Measurements from ENCODE around the gene ETV7.
A peak's percentile ranks its signal among the peaks of the same experiment; 100 is the strongest.

The ETV7 gene

GRCh38 chr6:36333171-36333895 lies 54.1 kb downstream of the ETV7 start:
- Histone ChIP-seq H3K36me3 (ENCODE audit: control insufficient read depth in 1 of 2, insufficient read depth in 2 of 2, low read depth in 1 of 2, low read length in 2 of 2) (no peaks in the 10 kb centered on the region), H3K4me1 (ENCODE audit: control insufficient read depth, insufficient read depth, low read depth, low read length) (peaks cover 7% of the 10 kb centered on the region), H3K23ac (ENCODE audit: low read length in 2 of 2) (no peak overlapping the region), H3K9ac (ENCODE audit: low read length) (no peak overlapping the region), H2BK120ac (ENCODE audit: low read depth, low read length) (no peak overlapping the region), H3K4me2 (ENCODE audit: low read length, poor library complexity, severe bottlenecking) (no peak overlapping the region), H3K14ac (ENCODE audit: low read length in 2 of 2) (no peak overlapping the region), H2AFZ (ENCODE audit: low read depth, low read length) (no peak overlapping the region), H2BK12ac (ENCODE audit: low read length in 2 of 2) (no peak overlapping the region), H4K8ac (ENCODE audit: low read length) (no peak overlapping the region), H2AK5ac (ENCODE audit: low read length, severe bottlenecking) (no peak overlapping the region), H3K27ac (ENCODE audit: low read length, poor library complexity, severe bottlenecking) (no peak overlapping the region), H3K79me1 (replicated peaks; ENCODE audit: low read length, poor library complexity, severe bottlenecking) (no peaks in the 10 kb centered on the region), H4K91ac (ENCODE audit: low read length) (no peak overlapping the region), H2BK15ac (ENCODE audit: low read depth, poor library complexity, severe bottlenecking) (no peak overlapping the region), H3K9me3 (ENCODE audit: control insufficient read depth, low read length) (no peaks in the 10 kb centered on the region), H3K18ac (ENCODE audit: low read depth in 1 of 2, low read length in 2 of 2) (no peak overlapping the region), H3K4ac (ENCODE audit: low read depth in 1 of 2, low read length in 2 of 2) (no peak overlapping the region), H3K4me3 (ENCODE audit: insufficient read depth in 1 of 2, low read depth in 1 of 2, low read length in 2 of 2) (peak overlapping the region in 1 of 2 experiments; percentile 54), H3K27me3 (ENCODE audit: control insufficient read depth in 1 of 2, insufficient read depth in 1 of 2, low read length in 2 of 2) (peaks cover 71 to 85% of the 10 kb centered on the region in 2 experiments), H2BK5ac (ENCODE audit: low read depth, low read length, poor library complexity, severe bottlenecking) (no peak overlapping the region)
- no peak for DNase-seq
- WGBS: 74% methylated on average over 7 of the region's 8 CpGs

GRCh38 chr6:36331381-36331780 lies 56.1 kb downstream of the ETV7 start:
- Histone ChIP-seq H2BK12ac (ENCODE audit: low read length in 2 of 2) (no peak overlapping the region), H3K4me2 (ENCODE audit: low read length, poor library complexity, severe bottlenecking) (no peak overlapping the region), H3K18ac (ENCODE audit: low read depth in 1 of 2, low read length in 2 of 2) (no peak overlapping the region), H3K36me3 (ENCODE audit: control insufficient read depth in 1 of 2, insufficient read depth in 2 of 2, low read depth in 1 of 2, low read length in 2 of 2) (no peaks in the 10 kb centered on the region), H3K14ac (ENCODE audit: low read length in 2 of 2) (no peak overlapping the region), H2AK5ac (ENCODE audit: low read length, severe bottlenecking) (no peak overlapping the region), H2BK15ac (ENCODE audit: low read depth, poor library complexity, severe bottlenecking) (no peak overlapping the region), H2AFZ (ENCODE audit: low read depth, low read length) (no peak overlapping the region), H3K9ac (ENCODE audit: low read length) (no peak overlapping the region), H3K79me1 (replicated peaks; ENCODE audit: low read length, poor library complexity, severe bottlenecking) (no peaks in the 10 kb centered on the region), H3K4me1 (ENCODE audit: control insufficient read depth, insufficient read depth, low read depth, low read length) (peaks cover 7% of the 10 kb centered on the region), H3K27ac (ENCODE audit: low read length, poor library complexity, severe bottlenecking) (no peak overlapping the region), H3K23ac (ENCODE audit: low read length in 2 of 2) (no peak overlapping the region), H2BK5ac (ENCODE audit: low read depth, low read length, poor library complexity, severe bottlenecking) (no peak overlapping the region), H4K8ac (ENCODE audit: low read length) (no peak overlapping the region), H2BK120ac (ENCODE audit: low read depth, low read length) (no peak overlapping the region), H3K9me3 (ENCODE audit: control insufficient read depth, low read length) (no peaks in the 10 kb centered on the region), H3K4me3 (ENCODE audit: insufficient read depth in 1 of 2, low read depth in 1 of 2, low read length in 2 of 2) (no peak overlapping the region), H3K4ac (ENCODE audit: low read depth in 1 of 2, low read length in 2 of 2) (no peak overlapping the region), H3K27me3 (ENCODE audit: control insufficient read depth in 1 of 2, insufficient read depth in 1 of 2, low read length in 2 of 2) (peaks cover 81 to 95% of the 10 kb centered on the region in 2 experiments), H4K91ac (ENCODE audit: low read length) (no peak overlapping the region)
- DNase-seq: no peak
- WGBS: 92% methylated on average over 5 of the region's 6 CpGs

DNA sequence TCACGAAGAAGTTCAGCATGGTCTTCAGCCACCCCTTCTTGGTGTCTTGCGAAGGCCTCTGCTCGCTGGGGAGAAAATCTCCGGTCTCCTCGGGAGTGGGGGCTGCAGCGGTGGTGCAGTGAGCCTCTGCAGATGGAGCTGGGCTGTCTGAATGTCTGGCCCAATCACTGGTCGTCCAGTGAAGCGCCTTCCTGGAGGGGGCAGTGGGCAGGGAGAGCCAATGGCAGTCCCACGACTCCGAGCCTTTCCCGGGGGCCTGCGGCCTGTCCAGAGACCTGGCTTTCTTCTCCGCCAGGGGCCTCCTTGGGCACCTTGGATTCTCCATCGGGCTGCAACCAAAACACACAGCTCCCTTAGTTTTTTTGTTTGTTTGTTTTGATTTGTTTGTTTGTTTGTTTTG lies 57.1 kb downstream of the ETV7 start:
- H2BK15ac ChIP-seq (ENCODE audit: low read depth, poor library complexity, severe bottlenecking): no peak overlapping the region
- H2AFZ ChIP-seq (ENCODE audit: low read depth, low read length): no peak overlapping the region
- H3K18ac ChIP-seq (ENCODE audit: low read depth in 1 of 2, low read length in 2 of 2): no peak overlapping the region
- no peaks in the 10 kb centered on the region for H3K9me3 ChIP-seq (ENCODE audit: control insufficient read depth, low read length)
- no peak overlapping the region for H4K8ac ChIP-seq (ENCODE audit: low read length)
- peaks cover 7% of the 10 kb centered on the region for H3K4me1 ChIP-seq (ENCODE audit: control insufficient read depth, insufficient read depth, low read depth, low read length)
- 89% methylated on average over 13 of the region's 14 CpGs for WGBS
- H4K91ac ChIP-seq (ENCODE audit: low read length): no peak overlapping the region
- DNase-seq: no peak
- H3K27me3 ChIP-seq (ENCODE audit: control insufficient read depth in 1 of 2, insufficient read depth in 1 of 2, low read length in 2 of 2): peaks cover 81 to 95% of the 10 kb centered on the region in 2 experiments
- H3K14ac ChIP-seq (ENCODE audit: low read length in 2 of 2): no peak overlapping the region
- H3K23ac ChIP-seq (ENCODE audit: low read length in 2 of 2): no peak overlapping the region
- H2BK12ac ChIP-seq (ENCODE audit: low read length in 2 of 2): no peak overlapping the region
- H3K27ac ChIP-seq (ENCODE audit: low read length, poor library complexity, severe bottlenecking): no peak overlapping the region
- H3K79me1 ChIP-seq (replicated peaks; ENCODE audit: low read length, poor library complexity, severe bottlenecking): no peaks in the 10 kb centered on the region
- H3K4ac ChIP-seq (ENCODE audit: low read depth in 1 of 2, low read length in 2 of 2): no peak overlapping the region
- H2BK120ac ChIP-seq (ENCODE audit: low read depth, low read length): no peak overlapping the region
- no peak overlapping the region for H2BK5ac ChIP-seq (ENCODE audit: low read depth, low read length, poor library complexity, severe bottlenecking)
- no peak overlapping the region for H3K4me3 ChIP-seq (ENCODE audit: insufficient read depth in 1 of 2, low read depth in 1 of 2, low read length in 2 of 2)
- no peaks in the 10 kb centered on the region for H3K36me3 ChIP-seq (ENCODE audit: control insufficient read depth in 1 of 2, insufficient read depth in 2 of 2, low read depth in 1 of 2, low read length in 2 of 2)
- no peak overlapping the region for H2AK5ac ChIP-seq (ENCODE audit: low read length, severe bottlenecking)
- H3K9ac ChIP-seq (ENCODE audit: low read length): no peak overlapping the region
- H3K4me2 ChIP-seq (ENCODE audit: low read length, poor library complexity, severe bottlenecking): no peak overlapping the region

GRCh38 chr6:36329798-36330291 lies 57.6 kb downstream of the ETV7 start:
- Histone ChIP-seq H3K4me3 (ENCODE audit: insufficient read depth in 1 of 2, low read depth in 1 of 2, low read length in 2 of 2) (no peak overlapping the region), H3K4me2 (ENCODE audit: low read length, poor library complexity, severe bottlenecking) (no peak overlapping the region), H2BK120ac (ENCODE audit: low read depth, low read length) (no peak overlapping the region), H3K9ac (ENCODE audit: low read length) (no peak overlapping the region), H3K14ac (ENCODE audit: low read length in 2 of 2) (no peak overlapping the region), H2AK5ac (ENCODE audit: low read length, severe bottlenecking) (no peak overlapping the region), H3K23ac (ENCODE audit: low read length in 2 of 2) (no peak overlapping the region), H2BK5ac (ENCODE audit: low read depth, low read length, poor library complexity, severe bottlenecking) (no peak overlapping the region), H2AFZ (ENCODE audit: low read depth, low read length) (no peak overlapping the region), H3K27me3 (ENCODE audit: control insufficient read depth in 1 of 2, insufficient read depth in 1 of 2, low read length in 2 of 2) (peaks cover 81 to 94% of the 10 kb centered on the region in 2 experiments), H3K36me3 (ENCODE audit: control insufficient read depth in 1 of 2, insufficient read depth in 2 of 2, low read depth in 1 of 2, low read length in 2 of 2) (no peaks in the 10 kb centered on the region), H4K8ac (ENCODE audit: low read length) (no peak overlapping the region), H3K27ac (ENCODE audit: low read length, poor library complexity, severe bottlenecking) (no peak overlapping the region), H2BK15ac (ENCODE audit: low read depth, poor library complexity, severe bottlenecking) (no peak overlapping the region), H3K4me1 (ENCODE audit: control insufficient read depth, insufficient read depth, low read depth, low read length) (peaks cover 8% of the 10 kb centered on the region), H3K4ac (ENCODE audit: low read depth in 1 of 2, low read length in 2 of 2) (no peak overlapping the region), H3K79me1 (replicated peaks; ENCODE audit: low read length, poor library complexity, severe bottlenecking) (no peaks in the 10 kb centered on the region), H3K9me3 (ENCODE audit: control insufficient read depth, low read length) (no peaks in the 10 kb centered on the region), H4K91ac (ENCODE audit: low read length) (no peak overlapping the region), H2BK12ac (ENCODE audit: low read length in 2 of 2) (no peak overlapping the region), H3K18ac (ENCODE audit: low read depth in 1 of 2, low read length in 2 of 2) (no peak overlapping the region)
- 64% methylated on average over 14 of the region's 14 CpGs for WGBS
- DNase-seq: no peak
